ENCODE results near the gene ZNF763.

DNA sequence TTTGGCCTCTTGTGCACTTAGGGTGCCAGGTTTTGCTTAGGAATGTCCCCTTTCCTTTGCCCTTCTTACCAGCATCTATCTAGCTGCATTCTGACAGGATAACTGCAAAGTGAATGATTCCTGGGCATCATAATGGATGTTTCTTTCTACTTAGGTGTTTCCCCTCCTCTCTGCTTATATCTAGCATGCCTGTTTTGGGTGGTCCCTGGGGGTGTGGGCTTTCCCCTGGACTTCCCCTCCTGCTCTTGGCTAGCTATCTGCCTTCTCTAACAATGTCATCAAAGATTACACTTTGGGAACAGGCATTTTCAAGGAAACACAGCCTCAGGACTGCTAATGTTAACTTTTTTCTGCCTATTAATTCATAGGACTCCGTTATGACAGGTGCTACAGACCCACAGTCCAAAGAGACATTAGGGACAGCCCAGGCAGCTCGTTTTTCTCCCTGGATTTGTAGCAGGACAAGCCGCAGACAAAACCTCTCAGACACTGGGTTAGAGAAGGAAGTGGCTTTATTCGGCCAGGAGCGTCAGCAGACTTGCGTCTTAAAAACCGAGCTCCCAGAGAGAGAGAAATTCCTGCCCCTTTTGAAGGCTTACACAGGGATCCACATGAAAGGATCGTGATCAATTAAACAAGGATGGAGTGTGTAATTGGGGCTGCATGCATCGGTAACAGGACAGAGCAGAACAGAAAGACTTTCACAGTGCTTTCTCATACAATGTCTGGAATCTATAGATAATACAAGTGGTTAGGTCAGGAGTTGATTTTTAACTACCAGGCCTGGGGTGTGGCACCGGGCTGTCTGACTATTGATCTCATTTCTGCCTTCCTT is 22.6 kb upstream of the ZNF763 start:
- TF ChIP-seq, protein P1, sequence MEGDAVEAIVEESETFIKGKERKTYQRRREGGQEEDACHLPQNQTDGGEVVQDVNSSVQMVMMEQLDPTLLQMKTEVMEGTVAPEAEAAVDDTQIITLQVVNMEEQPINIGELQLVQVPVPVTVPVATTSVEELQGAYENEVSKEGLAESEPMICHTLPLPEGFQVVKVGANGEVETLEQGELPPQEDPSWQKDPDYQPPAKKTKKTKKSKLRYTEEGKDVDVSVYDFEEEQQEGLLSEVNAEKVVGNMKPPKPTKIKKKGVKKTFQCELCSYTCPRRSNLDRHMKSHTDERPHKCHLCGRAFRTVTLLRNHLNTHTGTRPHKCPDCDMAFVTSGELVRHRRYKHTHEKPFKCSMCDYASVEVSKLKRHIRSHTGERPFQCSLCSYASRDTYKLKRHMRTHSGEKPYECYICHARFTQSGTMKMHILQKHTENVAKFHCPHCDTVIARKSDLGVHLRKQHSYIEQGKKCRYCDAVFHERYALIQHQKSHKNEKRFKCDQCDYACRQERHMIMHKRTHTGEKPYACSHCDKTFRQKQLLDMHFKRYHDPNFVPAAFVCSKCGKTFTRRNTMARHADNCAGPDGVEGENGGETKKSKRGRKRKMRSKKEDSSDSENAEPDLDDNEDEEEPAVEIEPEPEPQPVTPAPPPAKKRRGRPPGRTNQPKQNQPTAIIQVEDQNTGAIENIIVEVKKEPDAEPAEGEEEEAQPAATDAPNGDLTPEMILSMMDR (IDR thresholded peaks at IDR 0.05; ENCODE audit: low read depth, low read length, missing input control), result no peak
- TF ChIP-seq GABPA (IDR thresholded peaks at IDR 0.05 in 1 of 2, conservative IDR thresholded peaks at IDR 0.05 in 1 of 2), result no peak
- TF ChIP-seq TAF1 (conservative IDR thresholded peaks at IDR 0.05), result no peak
- TF ChIP-seq JUND (IDR thresholded peaks at IDR 0.05), result no peak
- TF ChIP-seq YY1 (IDR thresholded peaks at IDR 0.05), result no peak
- no peak for TF ChIP-seq RAD21 (IDR thresholded peaks at IDR 0.05)
- TF ChIP-seq, protein P2, sequence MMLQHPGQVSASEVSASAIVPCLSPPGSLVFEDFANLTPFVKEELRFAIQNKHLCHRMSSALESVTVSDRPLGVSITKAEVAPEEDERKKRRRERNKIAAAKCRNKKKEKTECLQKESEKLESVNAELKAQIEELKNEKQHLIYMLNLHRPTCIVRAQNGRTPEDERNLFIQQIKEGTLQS (IDR thresholded peaks at IDR 0.05), result no peak
- TF ChIP-seq EGR1 (IDR thresholded peaks at IDR 0.05; ENCODE audit: low read depth in 2 of 2), result no peak
- TF ChIP-seq, protein P3, sequence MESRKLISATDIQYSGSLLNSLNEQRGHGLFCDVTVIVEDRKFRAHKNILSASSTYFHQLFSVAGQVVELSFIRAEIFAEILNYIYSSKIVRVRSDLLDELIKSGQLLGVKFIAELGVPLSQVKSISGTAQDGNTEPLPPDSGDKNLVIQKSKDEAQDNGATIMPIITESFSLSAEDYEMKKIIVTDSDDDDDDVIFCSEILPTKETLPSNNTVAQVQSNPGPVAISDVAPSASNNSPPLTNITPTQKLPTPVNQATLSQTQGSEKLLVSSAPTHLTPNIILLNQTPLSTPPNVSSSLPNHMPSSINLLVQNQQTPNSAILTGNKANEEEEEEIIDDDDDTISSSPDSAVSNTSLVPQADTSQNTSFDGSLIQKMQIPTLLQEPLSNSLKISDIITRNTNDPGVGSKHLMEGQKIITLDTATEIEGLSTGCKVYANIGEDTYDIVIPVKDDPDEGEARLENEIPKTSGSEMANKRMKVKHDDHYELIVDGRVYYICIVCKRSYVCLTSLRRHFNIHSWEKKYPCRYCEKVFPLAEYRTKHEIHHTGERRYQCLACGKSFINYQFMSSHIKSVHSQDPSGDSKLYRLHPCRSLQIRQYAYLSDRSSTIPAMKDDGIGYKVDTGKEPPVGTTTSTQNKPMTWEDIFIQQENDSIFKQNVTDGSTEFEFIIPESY (IDR thresholded peaks at IDR 0.05), result no peak
- TF ChIP-seq HNF4G (IDR thresholded peaks at IDR 0.05), result no peak
- TF ChIP-seq, protein P4, sequence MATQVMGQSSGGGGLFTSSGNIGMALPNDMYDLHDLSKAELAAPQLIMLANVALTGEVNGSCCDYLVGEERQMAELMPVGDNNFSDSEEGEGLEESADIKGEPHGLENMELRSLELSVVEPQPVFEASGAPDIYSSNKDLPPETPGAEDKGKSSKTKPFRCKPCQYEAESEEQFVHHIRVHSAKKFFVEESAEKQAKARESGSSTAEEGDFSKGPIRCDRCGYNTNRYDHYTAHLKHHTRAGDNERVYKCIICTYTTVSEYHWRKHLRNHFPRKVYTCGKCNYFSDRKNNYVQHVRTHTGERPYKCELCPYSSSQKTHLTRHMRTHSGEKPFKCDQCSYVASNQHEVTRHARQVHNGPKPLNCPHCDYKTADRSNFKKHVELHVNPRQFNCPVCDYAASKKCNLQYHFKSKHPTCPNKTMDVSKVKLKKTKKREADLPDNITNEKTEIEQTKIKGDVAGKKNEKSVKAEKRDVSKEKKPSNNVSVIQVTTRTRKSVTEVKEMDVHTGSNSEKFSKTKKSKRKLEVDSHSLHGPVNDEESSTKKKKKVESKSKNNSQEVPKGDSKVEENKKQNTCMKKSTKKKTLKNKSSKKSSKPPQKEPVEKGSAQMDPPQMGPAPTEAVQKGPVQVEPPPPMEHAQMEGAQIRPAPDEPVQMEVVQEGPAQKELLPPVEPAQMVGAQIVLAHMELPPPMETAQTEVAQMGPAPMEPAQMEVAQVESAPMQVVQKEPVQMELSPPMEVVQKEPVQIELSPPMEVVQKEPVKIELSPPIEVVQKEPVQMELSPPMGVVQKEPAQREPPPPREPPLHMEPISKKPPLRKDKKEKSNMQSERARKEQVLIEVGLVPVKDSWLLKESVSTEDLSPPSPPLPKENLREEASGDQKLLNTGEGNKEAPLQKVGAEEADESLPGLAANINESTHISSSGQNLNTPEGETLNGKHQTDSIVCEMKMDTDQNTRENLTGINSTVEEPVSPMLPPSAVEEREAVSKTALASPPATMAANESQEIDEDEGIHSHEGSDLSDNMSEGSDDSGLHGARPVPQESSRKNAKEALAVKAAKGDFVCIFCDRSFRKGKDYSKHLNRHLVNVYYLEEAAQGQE (IDR thresholded peaks at IDR 0.05), result no peak
- no peak for TF ChIP-seq FOXA2 (IDR thresholded peaks at IDR 0.05)
